ENCODE data around the gene RPS19BP1.

- TF ChIP-seq, protein P1, sequence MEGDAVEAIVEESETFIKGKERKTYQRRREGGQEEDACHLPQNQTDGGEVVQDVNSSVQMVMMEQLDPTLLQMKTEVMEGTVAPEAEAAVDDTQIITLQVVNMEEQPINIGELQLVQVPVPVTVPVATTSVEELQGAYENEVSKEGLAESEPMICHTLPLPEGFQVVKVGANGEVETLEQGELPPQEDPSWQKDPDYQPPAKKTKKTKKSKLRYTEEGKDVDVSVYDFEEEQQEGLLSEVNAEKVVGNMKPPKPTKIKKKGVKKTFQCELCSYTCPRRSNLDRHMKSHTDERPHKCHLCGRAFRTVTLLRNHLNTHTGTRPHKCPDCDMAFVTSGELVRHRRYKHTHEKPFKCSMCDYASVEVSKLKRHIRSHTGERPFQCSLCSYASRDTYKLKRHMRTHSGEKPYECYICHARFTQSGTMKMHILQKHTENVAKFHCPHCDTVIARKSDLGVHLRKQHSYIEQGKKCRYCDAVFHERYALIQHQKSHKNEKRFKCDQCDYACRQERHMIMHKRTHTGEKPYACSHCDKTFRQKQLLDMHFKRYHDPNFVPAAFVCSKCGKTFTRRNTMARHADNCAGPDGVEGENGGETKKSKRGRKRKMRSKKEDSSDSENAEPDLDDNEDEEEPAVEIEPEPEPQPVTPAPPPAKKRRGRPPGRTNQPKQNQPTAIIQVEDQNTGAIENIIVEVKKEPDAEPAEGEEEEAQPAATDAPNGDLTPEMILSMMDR (IDR thresholded peaks at IDR 0.05) = no peak
- TF ChIP-seq CHD4 (IDR thresholded peaks at IDR 0.05; ENCODE audit: borderline replicate concordance) (no peak), ESRRA (IDR thresholded peaks at IDR 0.05; ENCODE audit: borderline replicate concordance, low read length) (no peak), POLR2A (IDR thresholded peaks at IDR 0.05; ENCODE audit: low read length) (no peak), NR3C1 (IDR thresholded peaks at IDR 0.05) (no peak), RAD21 (conservative IDR thresholded peaks at IDR 0.05 in 1 of 2, IDR thresholded peaks at IDR 0.05 in 1 of 2) (no peak), JUN (IDR thresholded peaks at IDR 0.05) (no peak), EP300 (IDR thresholded peaks at IDR 0.05) (no peak), BCL3 (IDR thresholded peaks at IDR 0.05) (no peak)
- TF ChIP-seq, protein P2, sequence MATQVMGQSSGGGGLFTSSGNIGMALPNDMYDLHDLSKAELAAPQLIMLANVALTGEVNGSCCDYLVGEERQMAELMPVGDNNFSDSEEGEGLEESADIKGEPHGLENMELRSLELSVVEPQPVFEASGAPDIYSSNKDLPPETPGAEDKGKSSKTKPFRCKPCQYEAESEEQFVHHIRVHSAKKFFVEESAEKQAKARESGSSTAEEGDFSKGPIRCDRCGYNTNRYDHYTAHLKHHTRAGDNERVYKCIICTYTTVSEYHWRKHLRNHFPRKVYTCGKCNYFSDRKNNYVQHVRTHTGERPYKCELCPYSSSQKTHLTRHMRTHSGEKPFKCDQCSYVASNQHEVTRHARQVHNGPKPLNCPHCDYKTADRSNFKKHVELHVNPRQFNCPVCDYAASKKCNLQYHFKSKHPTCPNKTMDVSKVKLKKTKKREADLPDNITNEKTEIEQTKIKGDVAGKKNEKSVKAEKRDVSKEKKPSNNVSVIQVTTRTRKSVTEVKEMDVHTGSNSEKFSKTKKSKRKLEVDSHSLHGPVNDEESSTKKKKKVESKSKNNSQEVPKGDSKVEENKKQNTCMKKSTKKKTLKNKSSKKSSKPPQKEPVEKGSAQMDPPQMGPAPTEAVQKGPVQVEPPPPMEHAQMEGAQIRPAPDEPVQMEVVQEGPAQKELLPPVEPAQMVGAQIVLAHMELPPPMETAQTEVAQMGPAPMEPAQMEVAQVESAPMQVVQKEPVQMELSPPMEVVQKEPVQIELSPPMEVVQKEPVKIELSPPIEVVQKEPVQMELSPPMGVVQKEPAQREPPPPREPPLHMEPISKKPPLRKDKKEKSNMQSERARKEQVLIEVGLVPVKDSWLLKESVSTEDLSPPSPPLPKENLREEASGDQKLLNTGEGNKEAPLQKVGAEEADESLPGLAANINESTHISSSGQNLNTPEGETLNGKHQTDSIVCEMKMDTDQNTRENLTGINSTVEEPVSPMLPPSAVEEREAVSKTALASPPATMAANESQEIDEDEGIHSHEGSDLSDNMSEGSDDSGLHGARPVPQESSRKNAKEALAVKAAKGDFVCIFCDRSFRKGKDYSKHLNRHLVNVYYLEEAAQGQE (IDR thresholded peaks at IDR 0.05) = no peak
- TF ChIP-seq, protein P3, sequence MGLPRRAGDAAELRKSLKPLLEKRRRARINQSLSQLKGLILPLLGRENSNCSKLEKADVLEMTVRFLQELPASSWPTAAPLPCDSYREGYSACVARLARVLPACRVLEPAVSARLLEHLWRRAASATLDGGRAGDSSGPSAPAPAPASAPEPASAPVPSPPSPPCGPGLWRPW (IDR thresholded peaks at IDR 0.05) = no peak
These were observed 4.4 kb downstream of the RPS19BP1 start for GRCh38 chr22:39528080-39528661.
